Endothelial cell of umbilical vein (primary cell): ENCODE results near the gene ELOVL5.

Experiments used
- CTCF ChIP-seq, 2 donors: IDR thresholded peaks; 1 replicate in 1 of 2; 2 replicates in 1 of 2; pipeline ENCODE4 v1.5.1; 2011; ENCODE audit warnings: low read length in 2 of 2, mild to moderate bottlenecking in 2 of 2, moderate library complexity in 2 of 2, control low read depth in 1 of 2, inconsistent platforms in 1 of 2, low read depth in 1 of 2; ENCODE audit not compliant: insufficient read depth in 1 of 2; ENCODE audit errors: extremely low read depth in 1 of 2
- EZH2 ChIP-seq: IDR thresholded peaks from 2 replicates; pipeline ENCODE4 v1.6.1; 2012; ENCODE audit warnings: borderline replicate concordance, low read depth, mild to moderate bottlenecking, moderate library complexity, low read length, inconsistent platforms; ENCODE audit not compliant: severe bottlenecking
- FOS ChIP-seq: IDR thresholded peaks from 2 replicates; pipeline ENCODE4 v1.6.1; 2011; ENCODE audit warnings: mild to moderate bottlenecking, low read length, moderate library complexity, borderline replicate concordance; ENCODE audit not compliant: insufficient read depth
- GATA2 ChIP-seq: IDR thresholded peaks from 2 replicates; pipeline ENCODE4 v1.7.0; 2011; ENCODE audit warnings: low read depth, mild to moderate bottlenecking, moderate library complexity, mixed read lengths, low read length; ENCODE audit not compliant: insufficient read length, insufficient read depth
- JUN ChIP-seq: IDR thresholded peaks from 2 replicates; pipeline ENCODE4 v1.6.1; 2011; ENCODE audit warnings: borderline replicate concordance, low read depth; ENCODE audit not compliant: insufficient read length, insufficient read depth
- MAX ChIP-seq: IDR thresholded peaks from 2 replicates; pipeline ENCODE4 v1.6.1; 2011; ENCODE audit not compliant: insufficient read depth, insufficient read length
- MYC ChIP-seq: IDR thresholded peaks from one replicate; pipeline ENCODE4 v1.6.1; 2011; ENCODE audit warnings: mild to moderate bottlenecking, low read depth, low read length
- POLR2A ChIP-seq: IDR thresholded peaks from 2 replicates; pipeline ENCODE4 v1.6.1; 2012; ENCODE audit warnings: low read depth, mild to moderate bottlenecking, control low read depth, low read length
- POLR2AphosphoS5 ChIP-seq: IDR thresholded peaks from 2 replicates; pipeline ENCODE4 v1.6.1; 2012; ENCODE audit warnings: low read depth, mild to moderate bottlenecking, control low read depth, low read length, moderate library complexity; ENCODE audit not compliant: insufficient read depth

- TF ChIP-seq CTCF (IDR thresholded peaks at IDR 0.05; ENCODE audit: extremely low read depth in 1 of 2, insufficient read depth in 1 of 2, low read depth in 1 of 2, low read length in 2 of 2), result no peak
- no peak for TF ChIP-seq EZH2
- no peak for TF ChIP-seq POLR2AphosphoS5
- no peak for TF ChIP-seq FOS
- no peak for TF ChIP-seq POLR2A
- no peak for TF ChIP-seq GATA2
- no peak for TF ChIP-seq MYC
- TF ChIP-seq MAX, result no peak
- no peak for TF ChIP-seq JUN
Measured at GRCh38 chr6:53313784-53314400, 34.9 kb downstream of the ELOVL5 start.
